A673 (cell line): ENCODE measurements around the gene LATS2. TPM values are rescaled to one million over a fixed set of nuclear protein-coding genes. Genes with fewer than 3 reads are reported as not detected.

Experiments
- BruUV-seq: library from RNA; stranded (reverse); fragments of 400-500 nt; replicated peaks from 2 replicates; lab custom pipeline; 2021; lab: Mats Ljungman, UMichigan
- CTCF ChIA-PET: fragments of 300-600 bp; sonication (Branson Sonifier 250); formaldehyde crosslinking; loops from one replicate; lab custom pipeline; 2022; ENCODE audit warnings: antibody characterized with exemption; lab: Charles Lee
- POLR2A ChIA-PET: fragments of 300-600 bp; sonication (Branson Sonifier 250); formaldehyde crosslinking; loops from one replicate; lab custom pipeline; 2022; ENCODE audit warnings: antibody characterized with exemption; ENCODE audit not compliant: low non-redundant PET; lab: Charles Lee
- DNase-seq: peaks from one replicate; pipeline ENCODE4 v3.0.0-alpha.2; 2015; ENCODE audit warnings: low spot score
- H3K27ac ChIP-seq: fragments of 200-600 bp; sonication (generic); 2 replicates; pipeline ENCODE4 v1.5.1; 2016; ENCODE audit warnings: mixed run types, low read depth, mild to moderate bottlenecking, mixed read lengths, antibody characterized with exemption, low read length; ENCODE audit not compliant: poor library complexity, severe bottlenecking
- H3K27me3 ChIP-seq: fragments of 200-600 bp; sonication (generic); replicated peaks from 2 replicates; pipeline ENCODE4 v1.6.1; 2017; ENCODE audit warnings: mixed run types, low read depth, mild to moderate bottlenecking, mixed read lengths, antibody characterized with exemption, low read length; ENCODE audit not compliant: insufficient read depth, poor library complexity
- H3K36me3 ChIP-seq: fragments of 200-600 bp; sonication (generic); 2 replicates; pipeline ENCODE4 v1.6.1; 2016; ENCODE audit warnings: mixed run types, mild to moderate bottlenecking, mixed read lengths, antibody characterized with exemption, low read length; ENCODE audit not compliant: insufficient read depth, poor library complexity, severe bottlenecking
- H3K4me1 ChIP-seq: fragments of 200-600 bp; sonication (generic); 2 replicates; pipeline ENCODE4 v1.6.1; 2017; ENCODE audit warnings: mixed run types, mild to moderate bottlenecking, mixed read lengths, antibody characterized with exemption, low read length; ENCODE audit not compliant: insufficient read depth, poor library complexity, severe bottlenecking
- H3K4me3 ChIP-seq: fragments of 200-600 bp; sonication (generic); 2 replicates; pipeline ENCODE4 v1.5.1; 2016; ENCODE audit warnings: low read depth, mixed run types, mild to moderate bottlenecking, mixed read lengths, low read length; ENCODE audit not compliant: poor library complexity, severe bottlenecking
- H3K9me3 ChIP-seq: fragments of 200-600 bp; sonication (generic); 2 replicates; pipeline ENCODE4 v1.6.1; 2016; ENCODE audit warnings: mixed run types, low read depth, mild to moderate bottlenecking, mixed read lengths, antibody characterized with exemption, low read length; ENCODE audit not compliant: poor library complexity, severe bottlenecking
- CTCF ChIP-seq: fragments of 300-800, 200-600 bp; sonication (generic); conservative IDR thresholded peaks from 2 replicates; pipeline ENCODE4 v1.5.1; 2017; ENCODE audit warnings: low read depth, mild to moderate bottlenecking, antibody characterized with exemption, low read length, moderate library complexity, mixed read lengths
- EZH2 ChIP-seq: fragments of 200-600 bp; sonication (generic); IDR thresholded peaks from 2 replicates; pipeline ENCODE4 v1.6.1; 2017; ENCODE audit warnings: borderline replicate concordance, low read depth, mild to moderate bottlenecking, mixed read lengths, antibody characterized with exemption, low read length; ENCODE audit not compliant: poor library complexity, severe bottlenecking
- intact Hi-C: fragments of 100-400 bp; cut with micrococcal nuclease; formaldehyde crosslinking; loops from one replicate; pipeline ENCODE4 v1.10.0; 2022; ENCODE audit not compliant: unreplicated experiment
- total RNA-seq: library from RNA; stranded (reverse); gene quantifications from 2 replicates; pipeline ENCODE4 v1.2.3, GENCODE V29; 2021

LATS2 gene
- total RNA-seq, 1 experiment from 2014 or later: 13.1 TPM

GRCh38 chr13:21076253-21076652, 14.9 kb upstream of the LATS2 start:
- no peaks in the 10 kb centered on the region for H3K36me3 ChIP-seq
- intact Hi-C loops: no loop called here
- TF ChIP-seq EZH2: no peak
- TF ChIP-seq CTCF: no peak
- H3K27me3 ChIP-seq: no peaks in the 10 kb centered on the region
- no peak for DNase-seq
- no peak overlapping the region for H3K4me3 ChIP-seq
- no peaks in the 10 kb centered on the region for H3K9me3 ChIP-seq
- CTCF ChIA-PET: no interaction called here
- H3K27ac ChIP-seq: no peak overlapping the region
- POLR2A ChIA-PET: interaction anchor here (0.7 kb wide), 1 partner anchor 23 kb away, joined by 6 read pairs; no protein-coding TSS in a partner anchor
- BruUV-seq: no TSS peak
- H3K4me1 ChIP-seq: no peaks in the 10 kb centered on the region

GRCh38 chr13:21075379-21076249, 14.2 kb upstream of the LATS2 start:
- H3K4me3 ChIP-seq: no peak overlapping the region
- ChIA-PET CTCF (no interaction called here), POLR2A (no interaction called here)
- no peak for DNase-seq
- BruUV-seq: no TSS peak
- H3K4me1 ChIP-seq: no peaks in the 10 kb centered on the region
- H3K27me3 ChIP-seq: no peaks in the 10 kb centered on the region
- H3K36me3 ChIP-seq: no peaks in the 10 kb centered on the region
- TF ChIP-seq EZH2 (no peak), CTCF (no peak)
- intact Hi-C loops: no loop called here
- H3K27ac ChIP-seq: no peak overlapping the region
- H3K9me3 ChIP-seq: no peaks in the 10 kb centered on the region

- Histone ChIP-seq H3K4me3 (no peak overlapping the region), H3K9me3 (no peaks in the 10 kb centered on the region), H3K4me1 (peaks cover under 1% of the 10 kb centered on the region), H3K27ac (no peak overlapping the region), H3K27me3 (no peaks in the 10 kb centered on the region), H3K36me3 (no peaks in the 10 kb centered on the region)
- TF ChIP-seq CTCF (no peak), EZH2 (no peak)
- intact Hi-C loops: no loop called here
- ChIA-PET POLR2A (no interaction called here), CTCF (no interaction called here)
- no peak for DNase-seq
- BruUV-seq: no TSS peak
These were observed 13.6 kb upstream of the LATS2 start for GRCh38 chr13:21075011-21075378.
